Heart left ventricle (tissue), 13 donors: ENCODE results near the gene GMCL1.

Source experiments
- POLR2A ChIP-seq, 2 donors: fragments of 450-650 bp; IDR thresholded peaks; one replicate each; pipeline ENCODE4 v1.6.1; 2017; ENCODE audit warnings: antibody characterized with exemption in 2 of 2, mild to moderate bottlenecking in 2 of 2, moderate library complexity in 2 of 2
- TF ChIP-seq, protein P1 (sequence below), 12 donors: fragments of 200-600 bp; sonication (generic) in 4 of 12; IDR thresholded peaks; one replicate each; pipeline versions ENCODE4 v1.5.0 to v1.8.0; 2018 to 2022; ENCODE audit warnings: antibody characterized with exemption in 12 of 12, mild to moderate bottlenecking in 5 of 12
- donor health status: ischemic (EF 13 %, LVEDD 7.1; RV severe dilation, severe dysfunction).
- donor health status: DM: no; HTN: yes; CAD: no.
- donor health status: DM: no; HTN: no; CAD: no.
- donor health status: ischemic (EF 25% LVEDD 6.9; RV normal size, moderate dysfunction).
- donor health status: ischemic (EF 25% LVEDD 5.7; RV mildly dilated, moderate dysfunction).
- donor health status: ischemic (EF 35%, LVEDD 5.7; RV mildly dilated, moderate dysfunction).
- donor health status: nonischemic (EF 11% LVEDD 7.7; RV severe dilation, severe dysfunction).
- donor health status: DM: yes; HTN: yes; CAD: no.
- donor health status: PGD.
- donor health status: ischemic (EF 29% LVEDD 5.4; RV normal size, mild dysfunction).
- donor health status: nonischemic (EF 23%, LVEDD 6.1; RV moderate dilation, normal function).

DNA sequence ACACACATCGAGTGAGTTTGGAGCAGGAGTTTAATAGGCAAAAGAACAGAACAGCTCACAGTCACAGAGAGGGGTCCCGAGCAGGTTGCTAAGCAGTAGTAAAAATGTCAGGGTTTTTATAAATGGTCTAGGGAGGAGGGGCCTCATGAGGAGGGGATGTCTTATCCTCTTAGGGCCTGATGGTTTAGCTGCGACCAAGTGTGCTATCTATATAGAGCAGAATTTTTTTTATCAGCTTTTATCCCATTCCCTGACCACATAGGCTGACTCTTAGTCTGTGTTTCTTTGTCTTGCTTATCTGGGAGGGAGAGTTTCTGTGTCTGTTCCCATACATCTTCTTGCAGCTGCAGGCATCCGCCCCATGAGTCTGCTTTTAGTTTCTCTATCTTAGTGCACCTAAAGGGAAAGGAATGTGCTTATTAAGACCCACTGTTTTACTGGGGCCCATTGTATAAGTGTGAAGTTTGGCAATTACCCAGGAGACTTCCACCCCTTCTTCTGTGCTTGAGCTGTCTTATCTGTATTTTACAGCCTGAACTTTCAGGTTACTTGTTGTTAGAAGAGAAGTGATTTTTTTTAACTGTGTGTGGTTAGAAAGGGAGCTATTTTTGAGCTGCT lies 30.4 kb upstream of the GMCL1 start:
- TF ChIP-seq, protein P1, sequence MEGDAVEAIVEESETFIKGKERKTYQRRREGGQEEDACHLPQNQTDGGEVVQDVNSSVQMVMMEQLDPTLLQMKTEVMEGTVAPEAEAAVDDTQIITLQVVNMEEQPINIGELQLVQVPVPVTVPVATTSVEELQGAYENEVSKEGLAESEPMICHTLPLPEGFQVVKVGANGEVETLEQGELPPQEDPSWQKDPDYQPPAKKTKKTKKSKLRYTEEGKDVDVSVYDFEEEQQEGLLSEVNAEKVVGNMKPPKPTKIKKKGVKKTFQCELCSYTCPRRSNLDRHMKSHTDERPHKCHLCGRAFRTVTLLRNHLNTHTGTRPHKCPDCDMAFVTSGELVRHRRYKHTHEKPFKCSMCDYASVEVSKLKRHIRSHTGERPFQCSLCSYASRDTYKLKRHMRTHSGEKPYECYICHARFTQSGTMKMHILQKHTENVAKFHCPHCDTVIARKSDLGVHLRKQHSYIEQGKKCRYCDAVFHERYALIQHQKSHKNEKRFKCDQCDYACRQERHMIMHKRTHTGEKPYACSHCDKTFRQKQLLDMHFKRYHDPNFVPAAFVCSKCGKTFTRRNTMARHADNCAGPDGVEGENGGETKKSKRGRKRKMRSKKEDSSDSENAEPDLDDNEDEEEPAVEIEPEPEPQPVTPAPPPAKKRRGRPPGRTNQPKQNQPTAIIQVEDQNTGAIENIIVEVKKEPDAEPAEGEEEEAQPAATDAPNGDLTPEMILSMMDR (IDR thresholded peaks at IDR 0.05), result no peak
- TF ChIP-seq POLR2A (IDR thresholded peaks at IDR 0.05), result no peak
